Pericardium fibroblast (primary cell): Measurements from ENCODE around the gene KCTD11. TPM values are rescaled to one million over a fixed set of nuclear protein-coding genes. Genes with fewer than 3 reads are reported as not detected.

ENCODE experiments used
- total RNA-seq: library from RNA; depleted of rRNA; stranded (reverse); fragments of >200 nt; gene quantifications from 2 replicates; pipeline ENCODE4 v1.2.3, GENCODE V29; 2015

The KCTD11 gene
- 17.2 and 24.3 TPM in 2 replicates for total RNA-seq

GRCh38 chr17:7351665-7352502 is at the start of gene KCTD11:
Gene KCTD11, plus strand, starts transcription at chr17:7352162.

DNA sequence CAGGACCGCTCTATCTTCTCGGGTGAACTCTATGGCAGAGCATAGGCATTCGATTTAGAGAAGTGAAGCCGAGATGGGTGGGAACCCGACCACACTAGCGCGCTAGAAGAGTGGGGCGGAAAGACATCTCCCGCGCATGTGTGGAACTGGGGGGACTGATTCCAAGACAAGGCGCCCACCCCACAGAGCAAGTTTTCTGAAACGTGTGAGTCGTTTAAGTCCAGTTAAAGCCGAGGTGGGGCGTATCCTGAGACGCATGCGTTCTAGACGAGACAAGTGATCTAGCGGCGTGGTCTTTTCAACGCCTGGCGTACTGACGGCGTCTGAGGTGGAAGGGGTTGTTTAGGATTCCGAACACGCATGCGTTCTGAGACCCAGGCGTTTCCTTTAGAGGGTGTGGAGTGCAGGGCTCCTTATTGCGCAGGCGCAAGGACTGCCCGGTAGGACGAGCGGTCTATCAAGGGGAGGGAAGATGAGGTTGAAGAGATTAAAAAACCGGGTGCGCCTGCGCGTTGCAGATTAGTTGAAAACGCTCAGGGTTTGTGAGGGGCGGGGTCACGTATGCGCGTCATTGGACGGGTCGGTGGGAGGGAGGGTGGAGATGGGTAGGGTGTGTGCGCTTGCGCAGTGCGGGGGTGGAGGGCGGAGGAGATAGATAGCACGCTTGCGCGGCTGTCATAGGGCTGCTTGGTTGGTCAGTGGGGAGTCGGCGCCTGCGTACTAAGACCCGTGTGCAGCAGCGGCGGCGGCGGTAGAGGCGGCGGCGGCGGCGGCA is 44.9 kb upstream of the KCTD11 start, which contains the start of gene EIF5A:
EIF5A (plus strand) TSS at position 718 of the 775 bp plus-strand sequence. CDS start 2,008 bp downstream, outside the sequence.

GRCh38 chr17:7314719-7315569 is 37.0 kb upstream of the KCTD11 start, which contains the start of gene GPS2:
Gene GPS2, minus strand, starts transcription at chr17:7315360. Its CDS starts 308 bp downstream, at chr17:7315052.

GRCh38 chr17:7328840-7329373 is 23.1 kb upstream of the KCTD11 start, which contains the start of gene NEURL4:
Gene NEURL4, minus strand, starts transcription at chr17:7329335. Its CDS starts 23 bp downstream, at chr17:7329312.

GRCh38 chr17:7336240-7337175 is 15.5 kb upstream of the KCTD11 start, which contains the start of gene ACAP1:
Gene ACAP1, plus strand, starts transcription at chr17:7336529. Its CDS starts 206 bp downstream, at chr17:7336735.

DNA sequence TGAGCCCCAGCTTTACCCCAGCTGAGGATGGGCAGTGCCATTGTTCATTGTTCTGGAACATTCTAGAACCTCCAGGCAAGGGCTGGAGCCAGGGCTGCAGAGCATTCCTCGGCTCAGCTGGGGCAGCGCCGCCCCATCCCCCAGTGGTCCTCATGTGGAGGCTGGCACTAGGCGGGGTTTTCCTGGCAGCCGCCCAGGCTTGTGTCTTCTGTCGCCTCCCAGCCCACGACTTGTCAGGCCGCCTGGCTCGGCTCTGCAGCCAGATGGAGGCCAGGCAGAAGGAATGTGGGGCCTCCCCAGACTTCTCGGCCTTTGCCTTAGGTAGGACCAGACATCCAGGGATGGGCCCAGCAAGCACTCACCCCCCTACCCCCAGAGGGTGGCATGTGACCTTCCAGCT is 3.1 kb downstream of the KCTD11 start, which contains the start of gene TMEM95:
TMEM95 (plus strand) TSS at position 104 of the 400 bp plus-strand sequence; CDS start at position 153, 49 bp downstream.

GRCh38 chr17:7380855-7381683 is 29.1 kb downstream of the KCTD11 start, which contains the start of gene TNK1:
Gene TNK1, plus strand, starts transcription at chr17:7381089. Its CDS starts 1,838 bp downstream, at chr17:7382927.

GRCh38 chr17:7394452-7395191 is 42.7 kb downstream of the KCTD11 start, which contains the start of gene PLSCR3:
Gene PLSCR3, minus strand, starts transcription at chr17:7394525. Its CDS starts 415 bp downstream, at chr17:7394110.

GRCh38 chr17:7403977-7404736 is 52.2 kb downstream of the KCTD11 start, which contains the start of gene TMEM256:
Gene TMEM256, minus strand, starts transcription at chr17:7404097. Its CDS starts 13 bp downstream, at chr17:7404084.

Other genes starting within 250 kb of the KCTD11 start
- gene ASGR2, start 237.3 kb upstream of the KCTD11 start, total RNA-seq: not detected in 2 replicates
- 0.35 and 0.85 TPM in 2 replicates for gene ASGR1, start 172.8 kb upstream of the KCTD11 start, total RNA-seq
- 8.5 and 13.6 TPM in 2 replicates for gene DLG4, start 132.3 kb upstream of the KCTD11 start, total RNA-seq
- gene ACADVL, start 132.2 kb upstream of the KCTD11 start, total RNA-seq: 194 and 234 TPM in 2 replicates
- gene DVL2, start 117.6 kb upstream of the KCTD11 start, total RNA-seq: 61.8 and 63.7 TPM in 2 replicates
- 37.1 and 52.7 TPM in 2 replicates for gene PHF23, start 112.7 kb upstream of the KCTD11 start, total RNA-seq
- 916 and 1,059 TPM in 2 replicates for gene GABARAP, start 109.7 kb upstream of the KCTD11 start, total RNA-seq
- gene CTDNEP1, start 100.4 kb upstream of the KCTD11 start, total RNA-seq: 56.2 and 97.6 TPM in 2 replicates
- gene ELP5, start 99.9 kb upstream of the KCTD11 start, total RNA-seq: 24.4 and 27.7 TPM in 2 replicates
- 0.17 and 1.3 TPM in 2 replicates for gene CLDN7, start 89.7 kb upstream of the KCTD11 start, total RNA-seq
- gene SLC2A4, start 70.4 kb upstream of the KCTD11 start, total RNA-seq: 0.23 TPM in 1 of 2 replicates, not detected in the other
- 0.60 TPM in 1 of 2 replicates, not detected in the other for gene YBX2, start 57.5 kb upstream of the KCTD11 start, total RNA-seq
- gene EIF5A, start 44.5 kb upstream of the KCTD11 start, total RNA-seq: 327 and 351 TPM in 2 replicates
- 65.2 and 92.2 TPM in 2 replicates for gene GPS2, start 36.8 kb upstream of the KCTD11 start, total RNA-seq
- gene NEURL4, start 22.8 kb upstream of the KCTD11 start, total RNA-seq: 8.9 and 13.0 TPM in 2 replicates
- 0.34 TPM in 1 of 2 replicates, not detected in the other for gene ACAP1, start 15.6 kb upstream of the KCTD11 start, total RNA-seq
- gene TMEM95, start 3.0 kb downstream of the KCTD11 start, total RNA-seq: not detected in 2 replicates
- 0.09 and 0.47 TPM in 2 replicates for gene TNK1, start 28.9 kb downstream of the KCTD11 start, total RNA-seq
- gene PLSCR3, start 42.4 kb downstream of the KCTD11 start, total RNA-seq: 45.7 and 72.9 TPM in 2 replicates
- 83.2 and 132 TPM in 2 replicates for gene TMEM256, start 51.9 kb downstream of the KCTD11 start, total RNA-seq
- gene NLGN2, start 55.7 kb downstream of the KCTD11 start, total RNA-seq: 13.5 and 18.6 TPM in 2 replicates
- gene SPEM1, start 68.2 kb downstream of the KCTD11 start, total RNA-seq: not detected in 2 replicates
- not detected in 2 replicates for gene SPEM2, start 73.5 kb downstream of the KCTD11 start, total RNA-seq
- gene SPEM3, start 76.7 kb downstream of the KCTD11 start, total RNA-seq: not detected in 2 replicates
- 1.3 and 2.4 TPM in 2 replicates for gene TMEM102, start 83.3 kb downstream of the KCTD11 start, total RNA-seq
- gene FGF11, start 87.3 kb downstream of the KCTD11 start, total RNA-seq: 0.43 and 2.0 TPM in 2 replicates
- 3.7 and 6.7 TPM in 2 replicates for gene CHRNB1, start 92.9 kb downstream of the KCTD11 start, total RNA-seq
- gene ZBTB4, start 127.5 kb downstream of the KCTD11 start, total RNA-seq: 25.4 and 29.3 TPM in 2 replicates
- not detected in 2 replicates for gene SLC35G6, start 129.3 kb downstream of the KCTD11 start, total RNA-seq
- 35.5 and 50.7 TPM in 2 replicates for gene POLR2A, start 132.2 kb downstream of the KCTD11 start, total RNA-seq
- 14.1 and 17.4 TPM in 2 replicates for gene TNFSF12, start 196.9 kb downstream of the KCTD11 start, total RNA-seq
- gene TNFSF13, start 206.6 kb downstream of the KCTD11 start, total RNA-seq: 2.1 and 3.6 TPM in 2 replicates
- gene SENP3, start 209.8 kb downstream of the KCTD11 start, total RNA-seq: 45.6 and 47.5 TPM in 2 replicates
- 13.4 and 22.7 TPM in 2 replicates for gene CD68, start 227.5 kb downstream of the KCTD11 start, total RNA-seq
- 115 and 144 TPM in 2 replicates for gene MPDU1, start 231.7 kb downstream of the KCTD11 start, total RNA-seq
- 0.12 and 0.85 TPM in 2 replicates for gene SOX15, start 237.9 kb downstream of the KCTD11 start, total RNA-seq